RWPE1 (cell line): ENCODE data around the gene RRM2.

Source experiments
- CTCF ChIA-PET: fragments of 350-600 bp; sonication (Branson Sonifier 250); formaldehyde crosslinking; extraction: SDS; loops from one replicate; lab custom pipeline; 2021; lab: Yijun Ruan, JAX
- POLR2A ChIA-PET: fragments of 400-600 bp; formaldehyde crosslinking; extraction: SDS; loops from one replicate; lab custom pipeline; 2020; ENCODE audit warnings: antibody characterized with exemption; ENCODE audit not compliant: low non-redundant PET; lab: Yijun Ruan, JAX
- DNase-seq: peaks from one replicate; pipeline ENCODE4 v3.0.0; 2012; ENCODE audit warnings: low spot score
- H3K27ac ChIP-seq: fragments of 450-650 bp; 2 replicates; pipeline ENCODE4 v1.5.1; 2017
- CTCF ChIP-seq: fragments of 450-650 bp; conservative IDR thresholded peaks from 2 replicates; pipeline ENCODE4 v1.5.1; 2017; ENCODE audit warnings: low read depth, mild to moderate bottlenecking

The RRM2 gene

GRCh38 chr2:10171006-10171800 is 48.7 kb downstream of the RRM2 start:
- no peak overlapping the region for H3K27ac ChIP-seq
- ChIA-PET POLR2A (interaction anchor here (0.6 kb wide), 2 partner anchors 1447 to 1491 kb away, joined by 5 to 10 read pairs; no protein-coding TSS in a partner anchor), CTCF (no interaction called here)
- no peak for DNase-seq
- no peak for TF ChIP-seq CTCF

DNA sequence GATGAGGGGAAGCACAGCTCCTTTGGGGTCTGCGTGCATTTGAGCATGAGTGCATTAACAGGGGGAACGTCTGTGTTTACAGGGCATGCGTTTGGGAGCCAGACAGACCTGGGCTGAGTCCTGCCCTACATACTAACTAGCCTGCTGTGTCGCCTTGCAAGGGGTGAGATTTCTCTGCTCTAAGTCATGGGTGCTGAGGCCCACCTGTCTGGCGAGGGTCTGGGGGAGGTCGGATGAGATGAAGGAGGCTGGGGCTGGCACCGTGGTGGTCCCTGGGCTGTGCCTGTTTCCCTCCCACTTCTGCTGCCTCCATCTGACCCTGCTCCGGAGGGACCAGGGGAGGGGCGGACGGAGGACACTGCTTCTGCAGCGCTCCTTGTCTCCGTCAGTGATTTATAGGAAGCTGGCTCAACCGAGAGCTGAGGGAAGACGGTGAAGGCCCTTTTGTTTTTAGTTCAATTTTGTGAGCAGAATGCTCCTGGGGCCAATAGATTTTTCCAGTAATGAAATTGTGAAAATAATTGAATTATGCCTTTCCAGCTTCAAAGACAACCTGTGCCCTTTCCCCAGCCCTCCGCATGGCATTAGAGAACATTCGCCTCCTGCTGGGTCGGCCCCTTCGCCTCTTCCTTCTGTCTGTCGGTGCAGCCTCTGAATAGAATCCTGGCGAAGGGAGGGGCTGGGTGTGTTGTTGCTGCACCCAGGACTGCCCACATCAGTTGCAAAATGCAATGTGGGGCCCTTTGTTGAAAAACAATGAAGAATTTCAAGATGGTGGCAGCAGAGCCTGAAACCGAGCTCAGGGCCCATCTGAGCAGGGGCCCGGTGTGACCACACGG is 49.7 kb downstream of the RRM2 start:
- ChIA-PET POLR2A (interaction anchor here (0.6 kb wide), 1 partner anchor 1492 kb away, joined by 5 read pairs; no protein-coding TSS in a partner anchor), CTCF (no interaction called here)
- H3K27ac ChIP-seq = no peak overlapping the region
- no peak for DNase-seq
- no peak for TF ChIP-seq CTCF

DNA sequence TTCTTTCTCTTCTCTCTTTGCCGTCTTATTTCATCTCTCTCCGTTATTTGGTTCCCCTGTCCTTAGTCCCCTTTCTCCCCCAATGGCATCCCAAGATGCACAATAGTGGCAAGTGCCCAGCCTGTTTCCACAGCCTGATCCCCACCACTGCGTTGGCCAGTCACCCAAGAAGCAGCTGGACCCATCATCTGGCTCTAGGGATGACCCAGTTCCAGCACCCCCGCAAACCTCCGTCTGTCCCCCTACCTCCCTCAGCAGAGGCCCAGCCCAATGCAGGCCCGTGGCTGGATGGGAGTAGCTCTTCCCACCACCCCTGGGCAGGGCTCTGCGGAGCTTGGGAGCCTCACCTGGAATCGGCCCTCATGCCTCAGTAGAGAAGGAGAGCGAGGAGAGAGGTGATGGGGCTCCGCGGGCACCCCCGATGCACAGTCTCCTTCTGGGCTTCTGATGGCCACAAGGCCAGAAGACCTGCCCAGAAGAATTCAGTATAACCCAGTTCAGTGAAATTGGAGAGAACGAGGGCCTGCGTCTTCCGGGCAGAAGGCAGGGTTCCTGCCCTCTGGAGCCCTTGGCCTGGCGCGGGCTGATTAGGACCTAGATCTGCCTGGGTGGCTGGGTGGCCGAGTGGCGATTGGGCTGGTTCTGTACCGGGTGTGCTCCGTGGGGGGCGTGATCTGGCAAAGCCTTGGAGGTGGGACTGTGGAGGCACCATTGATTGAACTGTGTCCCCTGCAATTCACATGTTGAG is 50.9 kb downstream of the RRM2 start:
- DNase-seq = no peak
- POLR2A ChIA-PET = no interaction called here
- no peak overlapping the region for H3K27ac ChIP-seq

GRCh38 chr2:10174173-10174572 is 51.6 kb downstream of the RRM2 start:
- no peak for DNase-seq
- TF ChIP-seq CTCF = no peak
- ChIA-PET POLR2A (no interaction called here), CTCF (interaction anchor here (1.1 kb wide), 1 partner anchor 234 kb away, joined by 3 read pairs; no protein-coding TSS in a partner anchor)
- no peak overlapping the region for H3K27ac ChIP-seq

More for the DNA sequence above, 50.9 kb downstream of the RRM2 start:
- CTCF ChIA-PET = interaction anchor here (1.0 to 1.1 kb wide), 2 partner anchors 13 to 235 kb away, joined by 3 read pairs; no protein-coding TSS in a partner anchor
- no peak for TF ChIP-seq CTCF

- CTCF ChIA-PET = no interaction called here
- H3K27ac ChIP-seq = no peak overlapping the region
- POLR2A ChIA-PET = no interaction called here
- no peak for TF ChIP-seq CTCF
- DNase-seq = no peak
Observed at GRCh38 chr2:10175441-10175840, 52.9 kb downstream of the RRM2 start.

GRCh38 chr2:10178751-10179150 is 56.2 kb downstream of the RRM2 start:
- DNase-seq = no peak
- ChIA-PET POLR2A (no interaction called here), CTCF (no interaction called here)
- H3K27ac ChIP-seq = no peak overlapping the region
- no peak for TF ChIP-seq CTCF
